ENCODE results near the gene PCMT1.

The PCMT1 gene

GRCh38 chr6:149777624-149778023 is 28.1 kb downstream of the PCMT1 start:
- H3K4me1 ChIP-seq, result no peaks in the 10 kb centered on the region

GRCh38 chr6:149779644-149779963 is 30.1 kb downstream of the PCMT1 start:
- Histone ChIP-seq H3K9me3 (no peaks in the 10 kb centered on the region), H3K36me3 (peaks cover 0 to 28% (median 18%) of the 10 kb centered on the region in 3 donors), H3K4me1 (no peaks in the 10 kb centered on the region), H3K4me3 (no peak overlapping the region), H3K27ac (no peak overlapping the region), H3K27me3 (no peaks in the 10 kb centered on the region)
- DNase-seq, result no peak
- no peak for TF ChIP-seq CTCF (IDR thresholded peaks at IDR 0.05)
- intact Hi-C loops (cut with DNase I; ENCODE audit: low total_unique reads), result no loop called here

More at GRCh38 chr6:149777624-149778023, 28.1 kb downstream of the PCMT1 start:
- peaks cover 17 to 47% (median 34%) of the 10 kb centered on the region in 3 donors for H3K36me3 ChIP-seq
- H3K4me3 ChIP-seq, result no peak overlapping the region
- no peak for TF ChIP-seq CTCF (IDR thresholded peaks at IDR 0.05)
- no peaks in the 10 kb centered on the region for H3K9me3 ChIP-seq
- intact Hi-C loops (cut with DNase I; ENCODE audit: low total_unique reads), result no loop called here
- H3K27ac ChIP-seq, result no peak overlapping the region
- no peaks in the 10 kb centered on the region for H3K27me3 ChIP-seq
- DNase-seq, result no peak

- no peak overlapping the region for H3K27ac ChIP-seq
- DNase-seq, result no peak
- intact Hi-C loops (cut with DNase I; ENCODE audit: low total_unique reads), result no loop called here
- no peak for TF ChIP-seq CTCF (IDR thresholded peaks at IDR 0.05)
- no peaks in the 10 kb centered on the region for H3K4me1 ChIP-seq
- peaks cover 0 to 12% (median 5%) of the 10 kb centered on the region in 3 donors for H3K36me3 ChIP-seq
- no peaks in the 10 kb centered on the region for H3K9me3 ChIP-seq
- no peak overlapping the region for H3K4me3 ChIP-seq
- H3K27me3 ChIP-seq, result no peaks in the 10 kb centered on the region
Measured at GRCh38 chr6:149781715-149782114, 32.2 kb downstream of the PCMT1 start.

- no peaks in the 10 kb centered on the region for H3K4me1 ChIP-seq
- intact Hi-C loops (cut with DNase I; ENCODE audit: low total_unique reads), result no loop called here
- no peak for TF ChIP-seq CTCF (IDR thresholded peaks at IDR 0.05)
- peaks cover 0 to 12% (median 5%) of the 10 kb centered on the region in 3 donors for H3K36me3 ChIP-seq
- DNase-seq, result no peak
- H3K27me3 ChIP-seq, result no peaks in the 10 kb centered on the region
- H3K4me3 ChIP-seq, result no peak overlapping the region
- no peak overlapping the region for H3K27ac ChIP-seq
- H3K9me3 ChIP-seq, result no peaks in the 10 kb centered on the region
Measured at GRCh38 chr6:149782337-149782736, 32.8 kb downstream of the PCMT1 start.

GRCh38 chr6:149783551-149783950 is 34.0 kb downstream of the PCMT1 start:
- Histone ChIP-seq H3K36me3 (peaks cover 0 to 9% (median 5%) of the 10 kb centered on the region in 3 donors), H3K4me1 (no peaks in the 10 kb centered on the region), H3K9me3 (no peaks in the 10 kb centered on the region), H3K27ac (no peak overlapping the region), H3K27me3 (no peaks in the 10 kb centered on the region), H3K4me3 (no peak overlapping the region)
- TF ChIP-seq CTCF (IDR thresholded peaks at IDR 0.05), result no peak
- intact Hi-C loops (cut with DNase I; ENCODE audit: low total_unique reads), result no loop called here
- DNase-seq, result no peak

GRCh38 chr6:149806127-149806526 is 56.6 kb downstream of the PCMT1 start:
- no peak for TF ChIP-seq CTCF (IDR thresholded peaks at IDR 0.05)

More at GRCh38 chr6:149806127-149806526, 56.6 kb downstream of the PCMT1 start:
- DNase-seq, result no peak
- Histone ChIP-seq H3K27ac (no peak overlapping the region), H3K36me3 (peaks cover 20 to 39% (median 34%) of the 10 kb centered on the region in 3 donors), H3K4me3 (no peak overlapping the region), H3K27me3 (no peaks in the 10 kb centered on the region), H3K9me3 (no peaks in the 10 kb centered on the region), H3K4me1 (no peaks in the 10 kb centered on the region)
- intact Hi-C loops (cut with DNase I; ENCODE audit: low total_unique reads), result no loop called here

All from tibial artery (tissue), 4 donors.